ENCODE results near the gene MPV17. TPM values are rescaled to one million over a fixed set of nuclear protein-coding genes. Genes with fewer than 3 reads are reported as not detected.
A peak's percentile ranks its signal among the peaks of the same experiment; 100 is the strongest.

MPV17 gene
- total and polyA plus RNA-seq, 2 of the 13 experiments (the other 11 are each of a cell fraction or from before 2014, with no cell fraction given), result 48.9 to 129 TPM

- TF ChIP-seq SIN3A (IDR thresholded peaks at IDR 0.05; ENCODE audit: borderline replicate concordance, low read depth, low read length) (peak; percentile 57; the same call in 1 of the 2 replicates), TCF7L2 (IDR thresholded peaks at IDR 0.05; ENCODE audit: low read depth, low read length) (no peak), ZNF432 (CRISPR knock-in tag; IDR thresholded peaks at IDR 0.05; ENCODE audit: borderline replicate concordance) (no peak), PCBP1 (IDR thresholded peaks at IDR 0.05; ENCODE audit: borderline replicate concordance, low read depth, low read length) (no peak), NFYC (CRISPR knock-in tag; IDR thresholded peaks at IDR 0.05) (peak; percentile 32; the same call in 1 of the 2 replicates), ZNF720 (CRISPR knock-in tag; IDR thresholded peaks at IDR 0.05) (no peak), ZHX1 (CRISPR knock-in tag; IDR thresholded peaks at IDR 0.05; ENCODE audit: low read depth) (no peak), ZNF672 (CRISPR knock-in tag; IDR thresholded peaks at IDR 0.05) (no peak), MLLT10 (CRISPR knock-in tag; IDR thresholded peaks at IDR 0.05) (no peak), ZFP36L1 (CRISPR knock-in tag; IDR thresholded peaks at IDR 0.05) (no peak), THAP9 (CRISPR knock-in tag; IDR thresholded peaks at IDR 0.05; ENCODE audit: borderline replicate concordance) (peak; percentile 80; the same call in 1 of the 2 replicates), ZNF691 (CRISPR knock-in tag; IDR thresholded peaks at IDR 0.05; ENCODE audit: borderline replicate concordance, low read depth) (peak; percentile 69; the same call in 1 of the 2 replicates), ZNF142 (CRISPR knock-in tag; IDR thresholded peaks at IDR 0.05) (no peak), ZNF382 (CRISPR knock-in tag; IDR thresholded peaks at IDR 0.05; ENCODE audit: borderline replicate concordance) (no peak)
- TF ChIP-seq, protein P1, sequence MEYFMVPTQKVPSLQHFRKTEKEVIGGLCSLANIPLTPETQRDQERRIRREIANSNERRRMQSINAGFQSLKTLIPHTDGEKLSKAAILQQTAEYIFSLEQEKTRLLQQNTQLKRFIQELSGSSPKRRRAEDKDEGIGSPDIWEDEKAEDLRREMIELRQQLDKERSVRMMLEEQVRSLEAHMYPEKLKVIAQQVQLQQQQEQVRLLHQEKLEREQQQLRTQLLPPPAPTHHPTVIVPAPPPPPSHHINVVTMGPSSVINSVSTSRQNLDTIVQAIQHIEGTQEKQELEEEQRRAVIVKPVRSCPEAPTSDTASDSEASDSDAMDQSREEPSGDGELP (IDR thresholded peaks at IDR 0.05; ENCODE audit: borderline replicate concordance, low read depth), result peak; percentile 83; the same call in 1 of the 2 replicates
Observed at GRCh38 chr2:27320958-27321543, 1.8 kb downstream of the MPV17 start (continued).

Data from HepG2 (cell line).